ENCODE measurements around the gene USP13. TPM values are rescaled to one million over a fixed set of nuclear protein-coding genes. Genes with fewer than 3 reads are reported as not detected.

Gene USP13
- total RNA-seq, 2 donors from 2014 or later, result 7.7 to 7.9 TPM

Other genes with a start within 250 kb of the USP13 start
- gene GNB4, start 201.6 kb upstream of the USP13 start, total RNA-seq, result under 1 TPM; 0.78 to 0.90 TPM
- gene ACTL6A, start 90.1 kb upstream of the USP13 start, total RNA-seq, result 10 to 100 TPM; 30.5 to 31.7 TPM
- gene MRPL47, start 48.4 kb upstream of the USP13 start, total RNA-seq, result 10 to 100 TPM; 21.3 to 25.6 TPM
- gene NDUFB5, start 48.2 kb upstream of the USP13 start, total RNA-seq, result 10 to 100 TPM; 33.3 to 37.3 TPM